Measurements from ENCODE around the gene DDIT4. TPM values are rescaled to one million over a fixed set of nuclear protein-coding genes. Genes with fewer than 3 reads are reported as not detected.

The DDIT4 gene
- total and polyA plus RNA-seq, 9 of the 15 experiments (the other 6 are each of a cell fraction or from before 2014, with no cell fraction given) = 8.2 to 675 (median 159) TPM

- TF ChIP-seq, protein P1, sequence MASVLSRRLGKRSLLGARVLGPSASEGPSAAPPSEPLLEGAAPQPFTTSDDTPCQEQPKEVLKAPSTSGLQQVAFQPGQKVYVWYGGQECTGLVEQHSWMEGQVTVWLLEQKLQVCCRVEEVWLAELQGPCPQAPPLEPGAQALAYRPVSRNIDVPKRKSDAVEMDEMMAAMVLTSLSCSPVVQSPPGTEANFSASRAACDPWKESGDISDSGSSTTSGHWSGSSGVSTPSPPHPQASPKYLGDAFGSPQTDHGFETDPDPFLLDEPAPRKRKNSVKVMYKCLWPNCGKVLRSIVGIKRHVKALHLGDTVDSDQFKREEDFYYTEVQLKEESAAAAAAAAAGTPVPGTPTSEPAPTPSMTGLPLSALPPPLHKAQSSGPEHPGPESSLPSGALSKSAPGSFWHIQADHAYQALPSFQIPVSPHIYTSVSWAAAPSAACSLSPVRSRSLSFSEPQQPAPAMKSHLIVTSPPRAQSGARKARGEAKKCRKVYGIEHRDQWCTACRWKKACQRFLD (CRISPR knock-in tag; IDR thresholded peaks at IDR 0.05) = no peak
- TF ChIP-seq RAD51 (IDR thresholded peaks at IDR 0.05; ENCODE audit: borderline replicate concordance, low read depth) (no peak; the same call in 1 of the 2 replicates), ZBTB49 (CRISPR knock-in tag; IDR thresholded peaks at IDR 0.05; ENCODE audit: borderline replicate concordance) (no peak), ZNF668 (CRISPR knock-in tag; IDR thresholded peaks at IDR 0.05) (peak; percentile 3; the same call in 1 of the 2 replicates), BACH1 (tag; IDR thresholded peaks at IDR 0.05) (no peak), FOXP1 (CRISPR knock-in tag; IDR thresholded peaks at IDR 0.05) (0 out of 2 replicates have a peak, but pooled peaks have one; percentile 30), ZNF583 (CRISPR knock-in tag; IDR thresholded peaks at IDR 0.05) (no peak; the same call in 1 of the 2 replicates), ZNF830 (CRISPR knock-in tag; IDR thresholded peaks at IDR 0.05) (peak; percentile 92; the same call in 1 of the 2 replicates), ZFPM2 (CRISPR knock-in tag; IDR thresholded peaks at IDR 0.05) (peak; percentile 97), ZNF584 (CRISPR knock-in tag; IDR thresholded peaks at IDR 0.05; ENCODE audit: low read depth) (no peak), BRD4 (IDR thresholded peaks at IDR 0.05) (peak; percentile 66; the same call in 1 of the 2 replicates), RCOR1 (IDR thresholded peaks at IDR 0.05; ENCODE audit: borderline replicate concordance in 1 of 2, low read depth in 2 of 2, low read length in 2 of 2) (peak in 1 of 2 experiments; percentile 76; a peak in 2 of 4 replicates)
Observed at GRCh38 chr10:72276421-72277339, 3.0 kb downstream of the DDIT4 start (continued).
